GM12873 (cell line): ENCODE measurements around the gene CSMD2.

Experiments
- CTCF ChIP-seq: IDR thresholded peaks from 2 replicates; pipeline ENCODE4 v1.5.1; 2012; ENCODE audit warnings: low read depth, mild to moderate bottlenecking, moderate library complexity, low read length, control low read depth; ENCODE audit not compliant: insufficient read depth; ENCODE audit errors: missing control alignments

Gene CSMD2

GRCh38 chr1:34049477-34049876 lies 115.6 kb downstream of the CSMD2 start:
- no peak for TF ChIP-seq CTCF

GRCh38 chr1:34037856-34038255 lies 127.2 kb downstream of the CSMD2 start:
- no peak for TF ChIP-seq CTCF

GRCh38 chr1:34037109-34037508 lies 127.9 kb downstream of the CSMD2 start:
- no peak for TF ChIP-seq CTCF

GRCh38 chr1:34034036-34034435 lies 131.0 kb downstream of the CSMD2 start:
- no peak for TF ChIP-seq CTCF

GRCh38 chr1:34029954-34030353 lies 135.1 kb downstream of the CSMD2 start:
- no peak for TF ChIP-seq CTCF

GRCh38 chr1:34029515-34029914 lies 135.5 kb downstream of the CSMD2 start:
- TF ChIP-seq CTCF: no peak

- no peak for TF ChIP-seq CTCF
Measured at GRCh38 chr1:34028381-34029055, 136.5 kb downstream of the CSMD2 start.
